UCSD-AML1 (cell line): ENCODE measurements around the gene ICAM4.

Experiments
- DNase-seq: peaks from one replicate; lab custom pipeline; 2025; ENCODE audit not compliant: unreplicated experiment; lab: John Stamatoyannopoulos, UW

The ICAM4 gene

DNA sequence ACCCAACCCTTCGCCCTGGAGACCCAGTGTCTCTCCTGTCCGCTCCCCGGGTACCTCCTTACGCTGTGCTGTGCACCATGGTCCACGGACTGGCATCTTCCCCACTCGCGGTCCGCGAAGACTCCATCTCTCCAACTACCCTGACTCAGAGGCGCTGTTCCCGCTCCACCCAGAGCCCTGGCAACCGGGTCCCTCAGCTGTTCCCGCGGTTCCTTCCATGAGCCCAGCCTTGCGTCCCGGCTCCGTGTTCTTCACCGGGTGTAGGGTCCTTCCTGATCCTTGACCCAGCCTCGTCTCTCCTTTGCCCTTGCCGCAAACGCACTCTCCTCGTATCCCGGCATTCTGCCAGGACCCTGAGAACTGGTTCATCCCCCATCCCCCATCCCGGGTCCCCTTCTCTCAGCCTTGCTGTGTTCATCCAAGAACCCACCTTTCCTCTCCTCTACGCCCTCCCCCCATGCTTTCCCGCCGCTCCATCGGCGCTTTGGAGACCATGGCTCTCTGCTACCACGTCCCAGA is 3.7 kb downstream of the ICAM4 start:
- DNase-seq, result peak; percentile 52

DNA sequence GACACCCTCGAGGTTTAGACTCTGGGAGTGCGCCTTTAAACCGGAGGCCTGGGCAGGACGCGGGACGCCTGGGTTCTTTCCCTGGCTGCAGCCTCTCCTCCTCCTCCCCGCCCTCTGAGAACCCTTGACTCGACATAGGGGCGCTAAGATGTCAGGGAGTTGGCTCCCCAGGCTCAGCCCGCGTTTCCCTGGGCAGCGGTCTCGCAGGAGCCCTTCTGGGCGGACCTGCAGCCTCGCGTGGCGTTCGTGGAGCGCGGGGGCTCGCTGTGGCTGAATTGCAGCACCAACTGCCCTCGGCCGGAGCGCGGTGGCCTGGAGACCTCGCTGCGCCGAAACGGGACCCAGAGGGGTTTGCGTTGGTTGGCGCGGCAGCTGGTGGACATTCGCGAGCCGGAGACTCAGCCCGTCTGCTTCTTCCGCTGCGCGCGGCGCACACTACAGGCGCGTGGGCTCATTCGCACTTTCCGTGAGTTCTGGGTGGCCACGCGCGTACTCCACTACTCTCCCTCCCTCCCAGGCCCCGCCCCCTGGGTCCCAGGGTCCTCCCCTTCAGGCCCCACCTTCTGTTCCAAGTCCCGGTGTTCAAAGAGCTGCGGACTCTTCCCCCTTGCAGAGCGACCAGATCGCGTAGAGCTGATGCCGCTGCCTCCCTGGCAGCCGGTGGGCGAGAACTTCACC is 4.3 kb downstream of the ICAM4 start:
- peak; percentile 80 for DNase-seq

GRCh38 chr19:10291554-10292205 is 4.9 kb downstream of the ICAM4 start:
- DNase-seq, result no peak

DNA sequence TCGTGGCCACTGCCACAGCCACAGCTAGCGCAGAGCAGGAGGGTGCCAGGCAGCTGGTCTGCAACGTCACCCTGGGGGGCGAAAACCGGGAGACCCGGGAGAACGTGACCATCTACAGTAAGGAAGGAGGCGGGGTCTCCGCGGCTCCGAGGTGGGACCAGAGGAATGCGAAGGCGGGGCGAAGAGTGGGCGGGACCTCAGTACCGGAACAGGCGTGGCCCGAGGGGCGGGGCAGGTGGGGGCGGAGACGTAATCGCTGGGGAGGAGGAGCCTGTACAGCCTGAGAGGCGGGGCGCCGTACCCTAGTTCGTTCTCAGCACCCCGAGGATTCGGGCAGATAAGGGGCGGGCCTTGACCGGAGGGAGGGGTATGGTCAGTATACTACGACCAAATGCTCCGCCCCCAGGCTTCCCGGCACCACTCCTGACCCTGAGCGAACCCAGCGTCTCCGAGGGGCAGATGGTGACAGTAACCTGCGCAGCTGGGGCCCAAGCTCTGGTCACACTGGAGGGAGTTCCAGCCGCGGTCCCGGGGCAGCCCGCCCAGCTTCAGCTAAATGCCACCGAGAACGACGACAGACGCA is 5.5 kb downstream of the ICAM4 start:
- no peak for DNase-seq

DNA sequence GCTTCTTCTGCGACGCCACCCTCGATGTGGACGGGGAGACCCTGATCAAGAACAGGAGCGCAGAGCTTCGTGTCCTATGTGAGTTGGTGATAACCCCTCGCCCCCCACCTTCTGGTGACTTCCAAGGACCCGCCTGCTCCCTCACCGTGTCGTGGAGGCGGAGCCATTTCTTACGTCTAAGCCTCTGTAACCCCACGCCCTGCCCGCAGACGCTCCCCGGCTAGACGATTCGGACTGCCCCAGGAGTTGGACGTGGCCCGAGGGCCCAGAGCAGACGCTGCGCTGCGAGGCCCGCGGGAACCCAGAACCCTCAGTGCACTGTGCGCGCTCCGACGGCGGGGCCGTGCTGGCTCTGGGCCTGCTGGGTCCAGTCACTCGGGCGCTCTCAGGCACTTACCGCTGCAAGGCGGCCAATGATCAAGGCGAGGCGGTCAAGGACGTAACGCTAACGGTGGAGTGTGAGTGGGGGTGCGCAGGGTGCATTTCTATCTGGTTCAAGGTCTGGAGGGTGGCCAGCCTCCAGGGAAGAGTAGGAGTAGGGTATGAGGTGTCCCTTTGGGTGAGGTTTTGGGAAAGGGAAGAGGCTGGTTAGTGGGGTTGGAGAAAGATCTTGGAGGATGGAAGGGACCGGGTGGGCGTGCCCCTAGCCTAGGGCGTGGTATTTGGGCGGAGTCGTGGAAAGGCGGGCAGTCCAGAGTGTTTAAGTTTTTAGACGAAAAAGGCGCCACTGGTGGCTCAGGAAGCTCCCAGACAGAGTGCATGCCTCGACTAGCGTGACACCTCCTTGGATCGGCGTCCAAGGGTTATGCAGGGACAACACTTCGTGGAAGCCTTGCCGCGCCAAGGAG is 6.3 kb downstream of the ICAM4 start:
- DNase-seq, result no peak

- DNase-seq, result no peak
Observed at GRCh38 chr19:10293637-10294367, 7.0 kb downstream of the ICAM4 start.

DNA sequence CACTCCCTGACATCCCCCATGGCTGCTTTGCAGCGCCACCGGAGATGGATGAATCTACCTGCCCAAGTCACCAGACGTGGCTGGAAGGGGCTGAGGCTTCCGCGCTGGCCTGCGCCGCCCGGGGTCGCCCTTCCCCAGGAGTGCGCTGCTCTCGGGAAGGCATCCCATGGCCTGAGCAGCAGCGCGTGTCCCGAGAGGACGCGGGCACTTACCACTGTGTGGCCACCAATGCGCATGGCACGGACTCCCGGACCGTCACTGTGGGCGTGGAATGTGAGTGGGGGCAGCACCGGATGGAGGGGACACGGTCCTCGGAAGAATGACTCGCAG is 7.6 kb downstream of the ICAM4 start:
- DNase-seq, result no peak

- no peak for DNase-seq
Observed at GRCh38 chr19:10295305-10295846, 8.6 kb downstream of the ICAM4 start.

GRCh38 chr19:10295847-10296591 is 9.3 kb downstream of the ICAM4 start:
- no peak for DNase-seq

GRCh38 chr19:10299545-10300458 is 13.0 kb downstream of the ICAM4 start:
- peak; percentile 78 for DNase-seq

DNA sequence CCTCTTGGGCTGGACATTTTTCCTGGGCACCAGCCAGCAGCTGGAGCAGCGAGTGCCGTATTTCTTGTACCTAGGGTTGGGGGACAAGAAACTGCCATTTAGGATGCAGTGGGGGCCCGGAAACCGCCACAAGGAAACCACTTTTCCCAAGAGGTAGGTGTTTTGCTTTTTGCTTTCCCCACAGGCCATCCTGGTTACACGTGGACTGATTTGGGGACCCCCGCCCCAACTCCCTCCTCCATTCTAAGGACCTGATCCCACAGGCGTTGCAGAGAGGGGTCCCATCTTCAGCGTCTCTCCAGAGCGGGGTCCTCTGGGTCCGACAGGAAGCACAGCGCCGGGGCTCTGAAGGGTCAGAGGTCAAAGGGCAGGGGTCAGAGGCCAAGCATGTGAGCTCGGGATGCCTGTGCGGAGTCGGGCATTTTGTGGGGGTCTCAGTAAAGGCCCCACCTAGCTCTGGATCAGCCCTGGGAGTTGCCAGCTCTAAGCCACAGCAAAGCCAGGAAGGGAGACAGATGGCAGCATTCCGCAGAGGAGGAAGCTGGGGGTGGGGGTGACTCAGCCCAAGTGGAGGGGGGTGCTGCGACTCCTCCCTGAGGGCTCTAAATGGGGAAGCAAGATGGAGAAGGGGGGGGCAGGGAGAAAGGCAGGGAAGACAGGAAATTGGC is 18.5 kb downstream of the ICAM4 start:
- peak; percentile 75 for DNase-seq

- DNase-seq, result no peak
Observed at GRCh38 chr19:10306327-10306726, 19.6 kb downstream of the ICAM4 start.

- DNase-seq, result no peak
Observed at GRCh38 chr19:10309423-10309822, 22.7 kb downstream of the ICAM4 start, which contains the start of gene ZGLP1. TSS of gene ZGLP1 (minus strand) at chr19:10309815.

GRCh38 chr19:10315335-10316214 is 28.8 kb downstream of the ICAM4 start, which contains the start of gene FDX2:
TSS of gene FDX2 (minus strand) at chr19:10316015. CDS start at chr19:10315996, 19 bp downstream.
- DNase-seq, result peak; percentile 83

GRCh38 chr19:10316229-10317044 is 29.7 kb downstream of the ICAM4 start:
- DNase-seq, result no peak
